Measurements from ENCODE around the gene ADAMTS9. TPM values are rescaled to one million over a fixed set of nuclear protein-coding genes. Genes with fewer than 3 reads are reported as not detected.

ADAMTS9 gene
- total RNA-seq, 6 donors from 2014 or later: 12.3 to 54.9 (median 26.6) TPM

GRCh38 chr3:64681827-64682226, 6.0 kb downstream of the ADAMTS9 start:
- DNase-seq: no peak
- H3K9me3 ChIP-seq: no peaks in the 10 kb centered on the region
- WGBS, 2 donors: 61 to 71% methylated on average over 3 of the region's 3 CpGs
- no peak for TF ChIP-seq POLR2AphosphoS5 (IDR thresholded peaks at IDR 0.05)
- TF ChIP-seq CTCF (IDR thresholded peaks at IDR 0.05): no peak
- no peak for TF ChIP-seq POLR2A (IDR thresholded peaks at IDR 0.05)
- TF ChIP-seq EP300 (IDR thresholded peaks at IDR 0.05): no peak
- peaks cover 0 to 7% (median 1%) of the 10 kb centered on the region in 4 donors for H3K4me1 ChIP-seq
- H3K27me3 ChIP-seq: no peaks in the 10 kb centered on the region
- no peak for ATAC-seq (ENCODE audit: low FRiP score in 2 of 2)
- no peak overlapping the region for H3K4me3 ChIP-seq
- no peak overlapping the region for H3K27ac ChIP-seq
- peaks cover 0 to 42% (median 5%) of the 10 kb centered on the region in 4 donors for H3K36me3 ChIP-seq

GRCh38 chr3:64681015-64681414, 6.8 kb downstream of the ADAMTS9 start:
- DNase-seq (no peak), ATAC-seq (ENCODE audit: low FRiP score in 2 of 2) (no peak)
- 91 to 93% methylated on average over 5 of the region's 5 CpGs for WGBS, 2 donors
- Histone ChIP-seq H3K4me3 (no peak overlapping the region), H3K36me3 (peaks cover 0 to 46% (median 5%) of the 10 kb centered on the region in 4 donors), H3K27ac (no peak overlapping the region), H3K9me3 (no peaks in the 10 kb centered on the region), H3K27me3 (no peaks in the 10 kb centered on the region), H3K4me1 (peaks cover 0 to 6% (median 2%) of the 10 kb centered on the region in 4 donors)
- TF ChIP-seq EP300 (IDR thresholded peaks at IDR 0.05) (no peak), POLR2A (IDR thresholded peaks at IDR 0.05) (no peak), POLR2AphosphoS5 (IDR thresholded peaks at IDR 0.05) (no peak), CTCF (IDR thresholded peaks at IDR 0.05) (no peak)

GRCh38 chr3:64680334-64680733, 7.5 kb downstream of the ADAMTS9 start:
- peaks cover 0 to 6% (median 2%) of the 10 kb centered on the region in 4 donors for H3K4me1 ChIP-seq
- no peak for DNase-seq
- ATAC-seq (ENCODE audit: low FRiP score in 2 of 2): no peak
- H3K27me3 ChIP-seq: no peaks in the 10 kb centered on the region
- H3K9me3 ChIP-seq: no peaks in the 10 kb centered on the region
- TF ChIP-seq POLR2AphosphoS5 (IDR thresholded peaks at IDR 0.05) (no peak), CTCF (IDR thresholded peaks at IDR 0.05) (no peak), POLR2A (IDR thresholded peaks at IDR 0.05) (no peak), EP300 (IDR thresholded peaks at IDR 0.05) (no peak)
- no peak overlapping the region for H3K4me3 ChIP-seq
- 86 to 90% methylated on average over 4 of the region's 4 CpGs for WGBS, 2 donors
- peaks cover 0 to 48% (median 5%) of the 10 kb centered on the region in 4 donors for H3K36me3 ChIP-seq
- H3K27ac ChIP-seq: no peak overlapping the region

- TF ChIP-seq POLR2AphosphoS5 (IDR thresholded peaks at IDR 0.05) (no peak), CTCF (IDR thresholded peaks at IDR 0.05) (no peak), EP300 (IDR thresholded peaks at IDR 0.05) (no peak), POLR2A (IDR thresholded peaks at IDR 0.05) (no peak)
- Histone ChIP-seq H3K4me1 (peaks cover 0 to 5% (median 0%) of the 10 kb centered on the region in 4 donors), H3K36me3 (peaks cover 0 to 52% (median 5%) of the 10 kb centered on the region in 4 donors), H3K4me3 (no peak overlapping the region), H3K27ac (no peak overlapping the region), H3K27me3 (no peaks in the 10 kb centered on the region), H3K9me3 (no peaks in the 10 kb centered on the region)
- no peak for DNase-seq
- 66 to 70% methylated on average over 2 of the region's 2 CpGs for WGBS, 2 donors
- no peak for ATAC-seq (ENCODE audit: low FRiP score in 2 of 2)
These were observed 9.7 kb downstream of the ADAMTS9 start for GRCh38 chr3:64677961-64678716.

Measured in upper lobe of left lung (tissue), 6 donors.